ENCODE measurements around the gene ERICH2. TPM values are rescaled to one million over a fixed set of nuclear protein-coding genes. Genes with fewer than 3 reads are reported as not detected.

Gene ERICH2
- total RNA-seq, 1 donor from 2014 or later, result not detected

DNA sequence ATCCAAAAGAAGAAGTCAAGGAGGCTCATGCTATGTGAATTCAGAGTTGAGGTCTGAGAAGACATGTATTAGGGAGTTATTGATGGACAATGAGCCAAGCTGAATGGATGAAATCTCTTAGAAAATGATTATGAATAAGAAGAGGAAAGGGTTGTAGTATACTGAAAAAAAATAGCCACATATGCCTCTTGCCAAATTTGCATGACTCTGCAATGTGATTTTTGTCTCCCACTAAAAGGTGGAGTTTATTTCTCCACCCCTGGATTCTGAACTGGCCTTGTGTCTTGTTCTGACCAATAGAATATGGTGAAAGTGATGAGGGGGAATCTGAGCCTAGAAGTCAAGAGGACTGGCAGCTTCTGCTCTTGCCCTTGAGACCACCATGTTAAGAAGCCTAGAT is 8.6 kb upstream of the ERICH2 start:
- H3K4me3 ChIP-seq, result no peak overlapping the region
- intact Hi-C loops (cut with DNase I), result no loop called here
- TF ChIP-seq POLR2A (IDR thresholded peaks at IDR 0.05), result no peak
- no peak for TF ChIP-seq POLR2AphosphoS5 (IDR thresholded peaks at IDR 0.05; ENCODE audit: insufficient read depth in 1 of 2, low read depth in 1 of 2)
- TF ChIP-seq, protein P1, sequence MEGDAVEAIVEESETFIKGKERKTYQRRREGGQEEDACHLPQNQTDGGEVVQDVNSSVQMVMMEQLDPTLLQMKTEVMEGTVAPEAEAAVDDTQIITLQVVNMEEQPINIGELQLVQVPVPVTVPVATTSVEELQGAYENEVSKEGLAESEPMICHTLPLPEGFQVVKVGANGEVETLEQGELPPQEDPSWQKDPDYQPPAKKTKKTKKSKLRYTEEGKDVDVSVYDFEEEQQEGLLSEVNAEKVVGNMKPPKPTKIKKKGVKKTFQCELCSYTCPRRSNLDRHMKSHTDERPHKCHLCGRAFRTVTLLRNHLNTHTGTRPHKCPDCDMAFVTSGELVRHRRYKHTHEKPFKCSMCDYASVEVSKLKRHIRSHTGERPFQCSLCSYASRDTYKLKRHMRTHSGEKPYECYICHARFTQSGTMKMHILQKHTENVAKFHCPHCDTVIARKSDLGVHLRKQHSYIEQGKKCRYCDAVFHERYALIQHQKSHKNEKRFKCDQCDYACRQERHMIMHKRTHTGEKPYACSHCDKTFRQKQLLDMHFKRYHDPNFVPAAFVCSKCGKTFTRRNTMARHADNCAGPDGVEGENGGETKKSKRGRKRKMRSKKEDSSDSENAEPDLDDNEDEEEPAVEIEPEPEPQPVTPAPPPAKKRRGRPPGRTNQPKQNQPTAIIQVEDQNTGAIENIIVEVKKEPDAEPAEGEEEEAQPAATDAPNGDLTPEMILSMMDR (IDR thresholded peaks at IDR 0.05), result no peak
- H3K9me3 ChIP-seq, result no peaks in the 10 kb centered on the region
- no peak for DNase-seq (ENCODE audit: extremely low spot score in 2 of 2)
- no peaks in the 10 kb centered on the region for H3K4me1 ChIP-seq
- H3K36me3 ChIP-seq, result no peaks in the 10 kb centered on the region
- H3K27me3 ChIP-seq, result no peaks in the 10 kb centered on the region
- H3K27ac ChIP-seq, result no peak overlapping the region

DNA sequence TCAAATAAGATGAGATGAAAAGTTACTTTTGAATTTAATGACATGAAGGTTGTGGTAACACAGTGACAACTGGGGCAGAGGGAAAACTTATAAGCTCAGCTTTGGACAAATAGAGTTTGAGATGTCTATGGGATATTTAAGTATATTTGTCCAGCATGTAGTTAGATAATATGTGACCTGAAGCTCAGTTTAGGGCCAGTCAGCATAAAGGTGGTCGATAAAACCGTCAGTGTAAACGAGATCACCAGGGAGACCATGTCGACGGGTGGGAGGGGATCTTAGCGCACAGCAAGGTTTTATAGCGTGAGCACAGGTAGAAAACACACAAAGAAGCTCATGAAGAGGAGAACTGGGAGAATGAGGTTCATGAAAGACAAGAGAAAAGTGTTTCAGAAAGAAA is 7.4 kb upstream of the ERICH2 start:
- H3K27me3 ChIP-seq, result no peaks in the 10 kb centered on the region
- H3K4me1 ChIP-seq, result no peaks in the 10 kb centered on the region
- no peaks in the 10 kb centered on the region for H3K9me3 ChIP-seq
- no peak for TF ChIP-seq POLR2A (IDR thresholded peaks at IDR 0.05)
- TF ChIP-seq, protein P1 (IDR thresholded peaks at IDR 0.05), result no peak
- no peak for DNase-seq (ENCODE audit: extremely low spot score in 2 of 2)
- no peak overlapping the region for H3K4me3 ChIP-seq
- H3K36me3 ChIP-seq, result no peaks in the 10 kb centered on the region
- intact Hi-C loops (cut with DNase I), result no loop called here
- H3K27ac ChIP-seq, result no peak overlapping the region

DNA sequence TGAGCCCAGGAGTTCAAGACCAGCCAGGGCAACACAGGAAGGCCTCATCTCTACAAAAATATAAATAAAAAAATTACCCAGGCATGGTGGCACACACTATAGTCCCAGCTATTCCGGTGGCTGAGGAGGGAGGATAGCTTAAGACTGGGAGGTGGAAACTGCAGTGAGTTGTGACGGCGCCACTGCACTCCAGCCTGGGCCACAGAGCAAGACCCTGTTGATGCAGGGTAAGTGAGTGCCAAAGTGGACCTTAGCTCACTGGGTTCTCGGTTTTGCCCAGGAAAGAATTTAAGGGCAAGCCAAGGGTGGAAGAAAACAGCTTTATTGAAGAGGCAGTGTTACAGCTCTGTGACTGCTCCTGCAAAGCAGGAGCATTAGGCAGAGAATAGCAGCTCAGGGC is 6.9 kb upstream of the ERICH2 start:
- Histone ChIP-seq H3K4me1 (no peaks in the 10 kb centered on the region), H3K4me3 (no peak overlapping the region), H3K27ac (no peak overlapping the region), H3K9me3 (no peaks in the 10 kb centered on the region), H3K27me3 (no peaks in the 10 kb centered on the region), H3K36me3 (no peaks in the 10 kb centered on the region)
- no peak for TF ChIP-seq POLR2A (IDR thresholded peaks at IDR 0.05)
- TF ChIP-seq, protein P1 (IDR thresholded peaks at IDR 0.05), result no peak
- TF ChIP-seq POLR2AphosphoS5 (IDR thresholded peaks at IDR 0.05; ENCODE audit: insufficient read depth in 1 of 2, low read depth in 1 of 2), result no peak
- no peak for DNase-seq (ENCODE audit: extremely low spot score in 2 of 2)
- intact Hi-C loops (cut with DNase I), result no loop called here

DNA sequence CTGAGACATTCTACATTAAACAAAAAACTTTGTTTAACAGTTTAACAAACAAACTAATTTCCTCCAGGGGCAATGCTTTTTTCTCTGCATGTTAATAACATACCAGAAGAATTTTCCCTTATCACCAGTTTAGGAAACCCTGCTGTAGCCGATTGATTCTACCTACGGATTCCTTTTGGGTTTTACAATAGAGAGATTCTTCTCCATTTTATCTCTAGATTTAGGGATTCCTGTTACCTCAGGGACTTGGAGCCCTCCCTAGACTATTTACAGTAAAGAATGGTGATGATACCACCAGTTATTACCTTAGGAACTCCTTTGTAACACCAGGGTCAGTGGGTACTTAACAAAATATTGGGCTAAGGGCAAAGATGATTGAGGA is 5.3 kb upstream of the ERICH2 start:
- Histone ChIP-seq H3K4me1 (no peaks in the 10 kb centered on the region), H3K9me3 (no peaks in the 10 kb centered on the region), H3K27me3 (no peaks in the 10 kb centered on the region), H3K27ac (no peak overlapping the region), H3K36me3 (no peaks in the 10 kb centered on the region), H3K4me3 (no peak overlapping the region)
- DNase-seq (ENCODE audit: extremely low spot score in 2 of 2), result no peak
- no peak for TF ChIP-seq POLR2AphosphoS5 (IDR thresholded peaks at IDR 0.05; ENCODE audit: insufficient read depth in 1 of 2, low read depth in 1 of 2)
- TF ChIP-seq POLR2A (IDR thresholded peaks at IDR 0.05), result no peak
- TF ChIP-seq, protein P1 (IDR thresholded peaks at IDR 0.05), result no peak
- intact Hi-C loops (cut with DNase I), result no loop called here

DNA sequence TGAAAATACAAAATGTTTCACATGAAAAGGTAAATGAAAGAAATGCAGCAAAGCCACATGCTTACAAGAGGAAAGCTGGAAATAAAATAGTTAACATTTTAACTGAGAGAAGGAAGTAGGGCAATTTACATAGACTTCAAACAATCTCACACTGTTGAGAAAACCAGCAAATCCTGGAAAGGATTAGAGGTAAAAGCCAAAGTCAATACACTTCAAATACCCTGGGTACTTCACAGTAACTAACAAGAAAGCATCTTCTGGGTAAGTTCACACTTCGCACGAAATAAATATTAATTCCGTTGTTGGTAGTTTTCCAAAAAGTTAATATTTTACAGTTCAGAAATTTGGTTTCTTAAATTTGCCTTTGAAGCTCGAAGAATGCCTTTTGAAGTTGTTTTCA is 3.5 kb upstream of the ERICH2 start:
- no peaks in the 10 kb centered on the region for H3K36me3 ChIP-seq
- intact Hi-C loops (cut with DNase I), result no loop called here
- H3K27ac ChIP-seq, result no peak overlapping the region
- no peaks in the 10 kb centered on the region for H3K27me3 ChIP-seq
- TF ChIP-seq POLR2A (IDR thresholded peaks at IDR 0.05) (no peak), POLR2AphosphoS5 (IDR thresholded peaks at IDR 0.05; ENCODE audit: insufficient read depth in 1 of 2, low read depth in 1 of 2) (no peak)
- TF ChIP-seq, protein P1 (IDR thresholded peaks at IDR 0.05), result no peak
- no peak for DNase-seq (ENCODE audit: extremely low spot score in 2 of 2)
- H3K4me1 ChIP-seq, result no peaks in the 10 kb centered on the region
- no peak overlapping the region for H3K4me3 ChIP-seq
- no peaks in the 10 kb centered on the region for H3K9me3 ChIP-seq
